Activated CD4-positive, alpha-beta T cell treated with anti-CD3 and anti-CD28 coated beads for 24 hours (primary cell): Measurements from ENCODE around the gene CAPN11.
"Not testable (repeated sequence)": the region's sequence is repeated elsewhere in the genome, so short reads cannot be mapped to it uniquely, and the experiment has no call there.

Experiments used
- DNase-seq, 2 donors: peaks; one replicate each; pipeline ENCODE4 v3.0.0-alpha.2; 2020; ENCODE audit warnings: low read depth in 2 of 2

Gene CAPN11

DNA sequence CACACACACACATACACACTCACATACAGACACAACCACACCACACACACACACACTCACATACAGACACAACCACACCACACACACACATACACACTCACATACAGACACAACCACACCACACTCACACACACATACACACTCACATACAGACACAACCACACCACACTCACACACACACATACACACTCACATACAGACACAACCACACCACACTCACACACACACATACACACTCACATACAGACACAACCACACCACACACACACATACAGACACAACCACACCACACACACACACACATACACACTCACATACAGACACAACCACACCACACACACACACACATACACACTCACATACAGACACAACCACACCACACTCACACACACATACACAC lies 23.2 kb downstream of the CAPN11 start:
- DNase-seq = not testable (repeated sequence)

DNA sequence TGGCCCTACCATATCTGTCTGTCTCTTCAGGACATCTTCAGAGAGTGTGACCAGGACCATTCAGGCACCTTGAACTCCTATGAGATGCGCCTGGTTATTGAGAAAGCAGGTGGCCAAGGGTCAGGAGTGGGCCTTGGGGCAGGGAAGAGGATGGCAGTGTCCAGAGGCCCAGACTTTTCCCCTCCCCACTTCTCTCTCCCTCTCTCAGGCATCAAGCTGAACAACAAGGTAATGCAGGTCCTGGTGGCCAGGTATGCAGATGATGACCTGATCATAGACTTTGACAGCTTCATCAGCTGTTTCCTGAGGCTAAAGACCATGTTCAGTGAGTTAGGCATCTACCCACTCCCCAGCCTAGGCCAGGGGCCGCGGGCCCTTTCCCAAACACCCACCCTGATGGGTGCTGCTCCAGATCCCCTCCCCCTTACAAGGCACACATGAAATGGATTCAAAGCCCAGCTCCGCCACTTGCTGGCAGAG lies 24.3 kb downstream of the CAPN11 start:
- no peak for DNase-seq

DNA sequence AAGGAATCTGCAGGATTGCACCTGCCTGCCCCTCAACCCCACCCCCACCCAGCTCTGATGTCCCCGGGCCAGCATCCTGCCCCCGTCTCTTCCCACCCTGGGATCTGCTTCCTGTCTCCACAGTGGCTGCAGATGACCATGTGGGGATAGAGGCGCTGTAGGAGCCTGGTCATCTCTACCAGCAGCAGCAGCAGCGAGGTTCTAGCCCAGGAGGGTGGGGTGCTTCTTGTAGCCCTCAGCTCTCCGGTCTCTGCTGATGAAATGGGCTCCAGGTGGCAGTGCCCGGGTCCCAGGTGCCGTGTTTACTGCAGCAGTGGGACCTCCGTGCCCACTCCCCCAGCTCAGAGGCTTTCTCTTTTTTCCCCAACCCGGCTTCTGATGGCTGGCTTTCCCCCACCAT lies 25.2 kb downstream of the CAPN11 start:
- no peak for DNase-seq

DNA sequence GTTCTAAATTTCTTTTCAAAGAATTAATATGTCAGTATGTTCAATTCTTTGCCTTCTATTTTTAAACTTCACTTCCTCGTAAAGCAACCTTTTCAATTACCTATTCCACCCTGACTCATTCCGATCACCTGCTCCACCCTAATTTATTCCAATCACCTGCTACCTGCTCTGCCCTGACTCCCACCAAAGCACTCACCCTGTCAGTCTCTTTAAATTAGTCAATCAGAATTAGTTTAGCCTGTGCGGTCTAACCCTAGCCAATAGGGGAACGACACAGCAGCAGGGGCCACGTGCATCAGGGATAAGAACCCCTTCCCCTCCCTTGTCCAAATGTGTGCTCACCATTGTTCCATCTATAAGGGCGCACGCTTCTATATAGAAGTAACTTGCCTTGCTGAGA lies 26.7 kb downstream of the CAPN11 start:
- DNase-seq = not testable (repeated sequence)

DNA sequence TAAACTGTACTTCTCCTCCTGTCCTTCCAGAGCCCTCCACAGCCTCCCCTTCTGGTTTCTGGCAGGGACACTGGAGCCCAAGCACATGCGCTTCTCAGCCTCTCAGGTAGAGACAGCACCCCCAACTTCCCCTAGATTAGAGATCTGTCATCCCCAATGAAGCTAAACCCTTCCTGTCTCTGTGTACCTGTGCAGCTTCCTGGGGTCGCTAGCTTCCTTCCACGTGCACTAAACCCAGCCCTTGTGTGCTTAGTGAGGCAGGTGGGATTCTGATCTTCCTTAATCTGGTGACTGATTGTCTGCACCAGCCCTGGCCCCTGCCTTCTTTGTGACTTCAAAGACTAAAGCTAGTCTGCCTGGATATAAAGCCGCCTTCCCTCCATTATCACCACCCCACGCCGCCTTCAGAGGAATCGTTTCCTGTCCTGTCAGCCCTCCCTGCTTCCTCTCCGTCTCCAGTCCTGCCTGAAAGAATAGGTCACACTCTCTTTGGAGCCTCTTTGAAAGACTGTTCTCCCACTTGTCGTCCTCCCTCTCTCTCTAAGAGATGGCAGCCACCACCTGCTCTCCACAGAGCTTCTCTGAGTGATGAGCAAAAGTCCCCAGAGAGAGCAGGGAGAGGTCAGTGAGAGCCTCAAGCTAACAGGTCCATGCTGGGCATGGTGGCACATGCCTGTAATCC lies 27.5 kb downstream of the CAPN11 start:
- DNase-seq = no peak

DNA sequence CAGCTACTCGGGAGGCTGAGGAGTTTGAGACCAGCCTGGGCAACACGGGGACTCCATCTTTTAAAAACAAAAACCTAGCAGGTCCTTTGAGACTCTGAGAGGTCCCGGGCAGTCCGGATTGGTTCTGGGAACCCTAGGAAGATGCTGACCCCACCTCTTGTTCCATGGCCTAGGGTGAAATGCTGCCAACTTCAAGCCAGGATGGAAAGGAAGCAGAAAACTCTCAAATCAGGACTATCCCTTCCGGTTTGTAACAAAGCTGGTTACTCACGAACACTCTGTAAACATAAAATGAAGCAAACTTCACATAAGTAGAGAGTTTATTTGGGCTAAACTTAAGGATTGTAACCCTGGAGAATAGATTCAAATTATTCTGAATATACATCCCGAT lies 28.0 kb downstream of the CAPN11 start:
- no peak for DNase-seq

DNA sequence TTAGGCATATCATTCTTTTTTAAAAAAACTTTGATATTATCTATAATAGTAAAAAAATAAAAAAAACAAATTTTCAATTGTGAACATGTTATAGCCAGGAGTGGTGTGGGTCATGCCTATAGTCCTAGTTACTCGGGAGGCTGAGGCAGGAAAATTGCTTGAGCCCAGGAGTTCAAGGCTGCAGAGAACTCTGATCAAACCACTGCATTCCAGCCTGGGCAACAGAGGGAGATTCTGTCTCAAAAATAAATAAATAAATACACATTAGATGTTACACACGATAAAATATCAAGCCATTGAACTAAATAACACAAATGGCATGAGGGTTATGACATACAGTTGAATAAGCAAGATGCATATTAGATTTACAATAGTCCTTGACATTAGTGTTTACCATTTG lies 30.2 kb downstream of the CAPN11 start:
- no peak for DNase-seq

DNA sequence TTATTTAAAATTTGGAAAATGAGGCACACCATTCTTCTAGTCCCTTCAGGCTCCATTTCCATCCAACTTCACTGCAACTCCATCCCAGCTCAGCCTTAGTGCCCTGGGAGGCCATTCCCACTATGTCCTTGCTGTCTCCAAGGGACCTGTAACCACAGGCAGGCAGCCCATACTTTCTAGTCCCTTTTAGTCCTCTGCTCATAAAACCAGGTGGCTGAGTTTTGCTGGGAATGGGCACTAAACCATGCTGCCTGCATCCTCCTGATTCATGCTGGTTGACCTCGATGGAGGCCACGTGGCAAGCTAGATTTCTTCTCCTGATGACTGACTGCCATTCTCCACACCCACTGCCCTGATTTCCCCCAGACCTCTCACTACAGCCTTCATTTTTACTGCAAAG lies 30.6 kb downstream of the CAPN11 start:
- no peak for DNase-seq

DNA sequence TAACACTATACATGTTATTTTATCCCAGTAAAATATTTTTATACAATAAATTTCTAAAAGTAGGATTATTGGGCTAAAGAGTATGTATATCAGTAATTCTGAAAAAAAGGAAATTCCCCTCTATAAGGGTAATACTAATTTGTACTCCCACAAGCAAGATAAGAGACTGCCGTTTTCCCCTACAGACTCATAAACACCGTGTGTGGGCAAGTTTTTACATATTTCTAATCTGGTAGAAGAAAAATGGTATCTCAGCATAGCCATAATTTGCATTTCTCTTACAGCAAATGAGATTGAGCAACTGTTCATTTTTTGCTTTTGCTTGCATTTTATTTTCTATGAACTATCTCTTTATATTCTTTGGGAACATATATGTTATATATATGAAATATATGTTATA lies 32.1 kb downstream of the CAPN11 start:
- DNase-seq = no peak

DNA sequence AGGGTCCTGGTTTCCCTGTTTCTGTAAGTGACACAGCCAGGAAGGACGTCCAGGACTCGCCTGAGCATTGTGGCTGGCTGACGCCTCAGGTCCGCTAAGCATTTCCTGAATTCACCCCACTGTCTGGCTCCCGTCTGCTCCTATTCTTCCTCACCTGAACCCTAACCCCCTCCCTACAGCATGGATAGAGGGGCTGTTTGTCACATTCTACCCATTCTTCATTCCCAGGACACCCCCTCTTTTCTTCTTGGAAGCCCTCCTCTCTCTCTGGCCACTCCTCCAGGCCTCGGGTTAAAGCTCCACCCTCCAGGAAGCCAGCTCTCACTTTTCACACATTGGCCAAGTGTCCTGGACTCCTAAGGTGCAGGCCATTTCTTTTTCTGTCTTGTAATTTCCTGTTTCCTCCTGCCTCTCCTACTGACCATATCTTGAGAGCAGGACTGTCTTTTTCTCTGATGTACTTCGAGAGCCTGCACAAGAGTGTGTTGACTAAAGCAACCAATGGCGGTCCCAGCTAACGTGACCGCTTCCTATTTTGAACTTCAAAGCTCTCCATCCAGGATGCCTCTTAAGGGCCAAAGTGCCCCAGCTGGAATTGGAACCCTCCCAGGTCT lies 33.9 kb downstream of the CAPN11 start:
- no peak for DNase-seq

DNA sequence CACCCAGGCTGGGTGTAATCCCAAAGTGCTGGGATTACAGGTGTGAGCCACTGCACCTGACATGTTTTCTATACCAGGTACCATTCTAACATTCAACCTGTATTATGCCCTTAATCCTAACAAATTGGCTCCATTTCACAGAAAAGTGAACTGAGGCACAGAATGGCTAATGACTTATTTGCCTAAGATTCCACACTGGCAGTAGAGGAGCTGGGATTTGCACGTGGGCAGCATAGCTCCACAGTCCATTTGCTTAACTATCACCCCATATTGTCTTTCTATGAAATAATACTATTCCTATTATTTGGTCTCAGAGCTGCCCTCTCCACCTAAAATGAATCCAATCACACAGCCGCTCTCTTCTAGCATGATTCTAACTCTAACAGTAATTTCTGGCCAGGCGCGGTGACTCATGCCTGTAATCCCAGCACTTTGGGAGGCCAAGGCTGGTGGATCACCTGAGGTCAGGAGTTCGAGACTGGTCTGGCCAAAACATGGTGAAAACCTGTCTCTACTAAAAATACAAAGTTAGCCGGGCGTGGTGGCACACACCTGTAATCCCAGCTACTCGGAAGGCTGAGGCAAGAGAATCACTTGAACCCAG lies 34.8 kb downstream of the CAPN11 start:
- DNase-seq = no peak

DNA sequence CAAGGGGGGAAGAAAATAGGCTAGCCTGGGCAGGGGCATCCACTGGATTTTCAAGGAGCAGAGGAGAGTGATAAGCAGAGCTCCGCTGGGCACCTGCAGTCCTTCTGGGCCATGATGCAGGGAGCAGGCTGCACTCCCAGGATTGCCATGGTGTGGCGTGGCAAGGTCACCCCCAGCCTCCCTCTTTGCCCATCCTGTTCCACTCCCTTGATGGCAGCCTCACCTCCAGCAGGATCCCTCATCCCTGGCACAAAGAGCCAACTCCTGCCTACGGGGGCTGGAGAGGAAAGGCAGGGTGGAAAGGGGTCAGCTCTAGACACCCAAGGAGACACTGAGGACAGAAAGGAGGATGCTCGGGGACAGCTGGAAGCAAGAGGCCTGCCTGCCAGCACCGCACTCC lies 35.7 kb downstream of the CAPN11 start:
- no peak for DNase-seq

DNA sequence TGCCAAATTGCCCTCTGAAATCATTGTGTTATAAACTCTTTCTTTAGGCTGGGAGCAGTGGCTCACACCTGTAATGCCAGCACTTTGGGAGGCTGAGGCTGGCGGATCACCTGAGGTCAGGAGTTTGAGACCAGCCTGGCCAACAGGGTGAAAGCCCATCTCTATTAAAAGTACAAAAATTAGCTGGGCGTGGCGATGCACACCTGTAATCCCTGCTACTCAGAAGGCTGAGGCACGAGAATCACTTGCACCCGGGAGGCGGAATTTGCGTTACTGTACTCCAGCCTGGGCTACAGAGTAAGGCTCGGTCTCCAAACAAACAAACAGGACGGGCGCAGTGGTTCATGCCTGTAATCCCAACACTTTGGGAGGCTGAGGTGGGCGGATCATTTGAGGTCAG lies 37.7 kb downstream of the CAPN11 start:
- DNase-seq = not testable (repeated sequence)

DNA sequence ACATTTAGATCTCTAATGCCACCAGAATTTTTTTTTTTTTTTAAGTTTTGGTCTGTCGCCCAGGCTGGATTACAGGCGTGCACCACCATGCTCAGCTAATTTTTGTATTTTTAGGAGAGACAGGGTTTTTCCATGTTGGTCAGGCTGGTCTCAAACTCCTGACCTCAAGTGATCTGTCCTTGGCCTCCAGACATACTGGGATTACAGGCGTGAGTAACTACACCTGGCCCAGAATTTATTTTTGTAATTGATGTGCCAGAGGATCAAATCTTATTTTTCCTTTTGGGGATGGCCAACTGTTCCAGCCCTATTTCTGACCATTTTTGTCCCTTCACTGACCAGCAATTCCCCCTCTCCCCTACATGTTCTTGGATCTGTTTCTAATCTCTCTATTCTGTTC lies 40.1 kb downstream of the CAPN11 start:
- DNase-seq = no peak

DNA sequence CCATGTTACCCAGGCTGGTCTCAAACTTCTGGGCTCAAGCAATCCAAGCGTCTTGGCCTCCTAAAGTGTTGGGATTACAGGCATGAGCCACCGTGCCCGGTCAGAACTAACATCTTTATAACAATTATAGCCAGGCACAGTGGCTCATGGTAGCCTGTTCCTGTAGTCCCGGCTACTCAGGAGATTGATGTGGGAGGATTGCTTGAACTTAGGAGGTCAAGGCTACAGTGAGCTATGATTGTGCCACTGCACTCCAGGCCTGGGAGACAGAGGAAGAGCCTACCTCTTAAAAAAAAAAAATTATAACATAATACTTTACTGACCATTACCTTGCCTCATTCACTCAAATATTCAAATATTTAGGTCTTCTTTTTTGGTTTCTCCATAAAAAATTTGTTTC lies 41.3 kb downstream of the CAPN11 start:
- no peak for DNase-seq

DNA sequence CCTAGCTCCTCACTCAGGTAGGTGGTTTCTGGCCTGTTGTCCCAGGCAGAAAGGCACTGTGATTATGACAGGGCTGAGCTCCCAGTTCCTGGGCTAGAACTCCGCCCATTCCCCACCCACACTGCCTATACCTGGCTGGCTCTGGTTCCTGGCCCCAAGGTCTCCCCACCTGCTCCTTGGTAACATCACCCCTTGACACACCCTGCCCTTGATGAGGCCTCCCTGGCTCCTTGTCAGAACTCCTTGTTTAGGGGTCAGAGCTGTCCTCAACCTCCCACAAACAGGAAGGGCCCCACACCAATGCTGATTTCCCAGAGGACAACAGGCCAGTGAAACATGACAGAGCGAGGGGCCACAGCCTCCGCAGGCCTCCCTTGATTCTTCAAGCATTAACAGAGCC lies 42.6 kb downstream of the CAPN11 start:
- no peak for DNase-seq

DNA sequence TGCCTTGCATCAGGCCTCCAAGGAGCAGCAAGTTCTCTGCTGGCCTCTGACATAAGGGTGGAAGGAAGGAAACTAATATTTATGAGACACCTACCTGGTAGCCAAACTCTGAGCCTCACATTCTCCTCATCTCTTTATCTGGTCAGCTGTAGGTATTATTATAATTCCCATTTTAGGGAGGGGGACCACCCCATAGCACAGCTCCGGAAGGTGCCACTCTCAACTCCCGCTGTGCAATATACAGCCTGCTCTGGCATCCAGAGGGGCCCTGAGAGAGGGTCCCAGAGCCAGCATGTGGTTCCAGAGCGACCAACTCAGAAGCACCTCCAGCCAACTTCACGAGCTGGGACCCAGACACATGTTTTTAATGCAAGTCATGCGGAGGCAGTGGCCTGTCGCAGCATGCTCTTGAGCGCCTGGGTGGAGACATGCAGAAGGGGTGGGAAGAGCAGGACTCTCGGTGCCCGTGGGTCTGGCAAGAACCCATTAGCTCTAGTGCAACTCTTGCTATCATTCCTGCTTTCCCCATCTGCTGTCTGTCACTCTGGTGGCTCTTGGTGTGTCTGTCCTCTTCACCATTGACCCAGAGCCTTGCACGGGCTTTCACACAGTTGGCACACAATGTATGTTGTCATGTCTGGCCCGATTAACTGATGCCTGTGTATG lies 43.2 kb downstream of the CAPN11 start:
- no peak for DNase-seq

DNA sequence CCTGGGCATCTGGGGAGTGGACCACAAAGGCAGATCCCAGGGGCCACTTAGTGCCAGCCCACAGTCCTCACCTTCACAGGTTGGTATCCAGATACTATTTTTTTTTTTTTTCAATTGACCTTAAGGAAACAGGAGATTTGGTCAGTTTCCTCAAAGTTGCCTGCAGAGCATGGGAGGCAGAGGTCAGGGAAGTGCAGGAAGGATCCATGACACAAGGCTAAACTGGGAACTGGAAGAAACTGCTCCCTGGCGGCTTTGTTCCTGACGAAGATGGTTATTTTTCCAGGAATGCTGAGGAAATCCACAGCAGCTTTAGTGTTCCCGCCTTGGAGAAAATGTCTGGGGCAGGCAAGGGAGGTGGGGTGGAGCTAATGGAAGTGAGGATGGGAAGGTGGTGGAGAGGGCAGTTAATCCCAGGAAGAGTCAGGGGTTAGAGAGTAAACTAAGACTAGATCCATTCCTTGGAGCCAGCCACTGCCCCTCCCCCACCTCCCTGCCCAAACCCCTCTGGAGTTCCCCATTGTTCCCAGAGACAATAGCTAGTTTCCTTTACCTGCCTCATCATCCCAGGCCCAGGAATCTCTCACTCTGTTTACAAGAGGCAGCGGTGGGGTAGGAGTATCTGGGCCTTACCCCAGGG lies 43.8 kb downstream of the CAPN11 start:
- DNase-seq = no peak

DNA sequence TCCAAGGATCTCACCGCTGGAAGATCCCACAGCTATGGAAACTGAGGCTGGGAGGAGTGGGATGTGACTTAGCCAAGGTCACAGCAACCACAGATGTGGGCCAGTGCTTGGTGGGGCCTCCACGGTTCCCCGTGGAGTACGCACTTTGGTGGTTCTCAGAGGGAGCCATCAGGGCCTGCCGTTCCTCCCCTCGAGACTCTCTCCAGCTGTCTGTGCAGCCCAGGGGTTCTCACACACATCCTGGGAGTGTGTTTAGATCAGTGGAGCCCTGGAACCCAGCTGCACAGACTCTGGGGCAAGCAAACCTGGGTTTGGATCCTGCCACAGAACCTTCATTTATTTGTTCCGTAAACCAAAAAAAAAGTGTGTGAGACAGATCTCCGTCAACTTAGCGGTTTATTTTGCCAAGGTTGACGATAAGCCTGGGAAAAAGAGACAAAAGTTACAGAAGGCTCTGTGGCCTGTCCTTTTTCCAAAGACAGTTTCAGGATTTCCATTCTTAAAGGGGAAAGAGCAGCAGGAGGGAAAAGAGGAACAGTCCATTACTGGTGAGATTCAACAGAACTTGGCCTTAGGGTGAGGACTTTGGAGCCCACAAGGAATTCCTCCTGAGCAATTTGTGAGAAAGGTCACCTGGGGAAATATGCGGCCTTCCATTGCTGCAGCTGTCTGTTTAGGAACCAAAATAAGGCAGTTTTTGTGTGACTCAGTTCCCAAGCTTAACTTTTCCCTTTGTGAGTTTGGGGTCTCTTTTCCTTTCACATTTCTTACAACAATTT lies 44.5 kb downstream of the CAPN11 start:
- DNase-seq = no peak

DNA sequence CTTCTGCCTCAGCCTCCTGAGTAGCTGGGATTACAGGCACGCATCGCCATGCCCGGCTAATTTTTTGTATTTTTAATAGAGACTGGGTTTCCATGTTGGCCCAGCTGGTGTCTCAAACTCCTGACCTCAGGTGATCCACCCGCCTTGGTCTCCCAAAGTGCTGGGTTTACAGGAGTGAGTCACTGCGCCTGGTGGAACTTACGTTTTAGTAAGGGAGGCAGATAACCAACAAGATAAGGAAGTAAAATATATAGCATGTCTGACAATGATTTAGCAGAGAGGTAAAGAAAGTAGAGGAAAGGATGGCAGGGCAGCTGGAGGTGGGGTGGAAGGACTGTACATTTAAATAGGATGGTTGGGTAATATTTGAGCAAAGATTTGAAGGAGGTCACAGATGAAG lies 45.3 kb downstream of the CAPN11 start:
- no peak for DNase-seq

DNA sequence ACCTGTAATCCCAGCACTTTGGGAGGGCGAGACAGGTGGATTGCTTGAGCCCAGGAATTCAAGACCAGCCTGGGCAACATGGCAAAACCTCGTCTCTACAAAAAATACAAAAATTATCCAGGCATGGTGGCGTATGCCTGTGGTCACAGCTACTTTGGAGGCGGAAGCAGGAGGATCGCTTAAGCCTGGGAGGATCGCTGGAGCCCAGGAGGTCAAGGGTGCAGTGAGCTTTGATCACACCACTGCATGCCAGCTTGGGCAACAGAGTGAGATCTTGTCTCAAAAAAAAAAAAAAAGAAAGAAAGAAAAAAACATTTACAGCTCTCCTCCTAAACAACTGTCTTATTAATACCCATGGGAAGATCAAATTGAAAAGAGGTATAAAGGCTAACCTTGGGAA lies 49.3 kb downstream of the CAPN11 start:
- DNase-seq = no peak

DNA sequence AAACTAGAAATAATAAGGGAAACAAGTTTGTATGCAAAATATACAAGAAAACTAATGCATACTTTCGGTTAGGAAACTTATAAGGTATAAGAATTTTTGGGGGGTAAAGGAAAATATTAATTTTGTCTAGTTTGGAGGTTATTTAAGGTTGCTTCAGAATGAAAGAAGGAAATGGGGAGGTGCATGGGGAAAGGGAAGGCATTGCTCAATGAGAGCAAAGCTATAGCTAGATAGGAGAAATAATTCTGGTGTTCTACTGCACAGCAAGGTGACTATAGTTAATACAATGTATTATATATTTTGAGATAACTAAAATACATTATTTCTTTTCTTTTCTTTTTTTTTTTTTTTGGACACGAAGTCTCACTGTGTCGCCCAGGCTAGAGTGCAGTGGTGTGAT lies 52.7 kb downstream of the CAPN11 start:
- DNase-seq = no peak
